ENCODE results near the gene PRKN.

- TF ChIP-seq CSDC2 (CRISPR knock-in tag; IDR thresholded peaks at IDR 0.05) (no peak), ZFP3 (CRISPR knock-in tag; IDR thresholded peaks at IDR 0.05) (no peak)
These were observed 549.3 kb downstream of the PRKN start for GRCh38 chr6:162178266-162178665.

Data from SK-N-SH treated with all-trans-retinoic acid at 6 μM for 48 hours (cell line).